ENCODE results near the gene PGLYRP3.

Gene PGLYRP3

GRCh38 chr1:153308540-153308939, 4.2 kb downstream of the PGLYRP3 start:
- no peak for TF ChIP-seq REST (IDR thresholded peaks at IDR 0.05; ENCODE audit: insufficient replicate concordance, low read depth)
- Histone ChIP-seq H3K4me3 (replicated peaks; ENCODE audit: insufficient read depth, low read length) (no peak overlapping the region), H3K27me3 (ENCODE audit: insufficient read depth, poor library complexity, severe bottlenecking) (peaks cover 7% of the 10 kb centered on the region), H3K27ac (replicated peaks) (no peak overlapping the region)
- no peak for DNase-seq (ENCODE audit: low read depth in 1 of 2, low spot score in 1 of 2)

GRCh38 chr1:153307221-153307600, 5.5 kb downstream of the PGLYRP3 start:
- Histone ChIP-seq H3K4me3 (replicated peaks; ENCODE audit: insufficient read depth, low read length) (no peak overlapping the region), H3K27me3 (ENCODE audit: insufficient read depth, poor library complexity, severe bottlenecking) (peaks cover 7% of the 10 kb centered on the region), H3K27ac (replicated peaks) (no peak overlapping the region)
- TF ChIP-seq POLR2AphosphoS5 (IDR thresholded peaks at IDR 0.05; ENCODE audit: low read depth), result no peak
- no peak for TF ChIP-seq CTCF (IDR thresholded peaks at IDR 0.05; ENCODE audit: insufficient read depth, low read length)
- no peak for DNase-seq (ENCODE audit: low read depth in 1 of 2, low spot score in 1 of 2)

GRCh38 chr1:153306303-153307220, 6.2 kb downstream of the PGLYRP3 start:
- Histone ChIP-seq H3K27ac (replicated peaks) (no peak overlapping the region), H3K4me3 (replicated peaks; ENCODE audit: insufficient read depth, low read length) (no peak overlapping the region), H3K27me3 (ENCODE audit: insufficient read depth, poor library complexity, severe bottlenecking) (peaks cover 7% of the 10 kb centered on the region)
- DNase-seq (ENCODE audit: low read depth in 1 of 2, low spot score in 1 of 2), result peak in 1 of 2 experiments; percentile 49
- TF ChIP-seq SPI1 (IDR thresholded peaks at IDR 0.05; ENCODE audit: borderline replicate concordance, low read depth) (peak; percentile 78), CTCF (IDR thresholded peaks at IDR 0.05; ENCODE audit: insufficient read depth, low read length) (no peak)

GRCh38 chr1:153305682-153306081, 7.1 kb downstream of the PGLYRP3 start:
- H3K27me3 ChIP-seq (ENCODE audit: insufficient read depth, poor library complexity, severe bottlenecking), result peaks cover 7% of the 10 kb centered on the region
- TF ChIP-seq REST (IDR thresholded peaks at IDR 0.05; ENCODE audit: insufficient replicate concordance, low read depth) (no peak), GABPA (IDR thresholded peaks at IDR 0.05; ENCODE audit: low read depth) (no peak), CTCF (IDR thresholded peaks at IDR 0.05; ENCODE audit: insufficient read depth, low read length) (no peak), SPI1 (IDR thresholded peaks at IDR 0.05; ENCODE audit: borderline replicate concordance, low read depth) (no peak), POLR2AphosphoS5 (IDR thresholded peaks at IDR 0.05; ENCODE audit: low read depth) (no peak)
- H3K27ac ChIP-seq (replicated peaks), result no peak overlapping the region
- DNase-seq (ENCODE audit: low read depth in 1 of 2, low spot score in 1 of 2), result no peak
- no peak overlapping the region for H3K4me3 ChIP-seq (replicated peaks; ENCODE audit: insufficient read depth, low read length)

Data from HL-60 (cell line).